ENCODE measurements around the gene PLEKHA1. TPM values are rescaled to one million over a fixed set of nuclear protein-coding genes. Genes with fewer than 3 reads are reported as not detected.

Gene PLEKHA1
- 10 to 100 TPM; 14.2 to 26.5 TPM for total RNA-seq

- no peaks in the 10 kb centered on the region for H3K9me3 ChIP-seq
- peak within 1 kb of the TSS; percentile 95 to 99 (median 98) for H3K27ac ChIP-seq
- intact Hi-C loops (cut with DNase I), result no loop called here
- peaks cover 32% of the 10 kb centered on the region for H3K4me1 ChIP-seq
- TF ChIP-seq POLR2A (IDR thresholded peaks at IDR 0.05) (peak; percentile 33 to 90 (median 42)), CTCF (IDR thresholded peaks at IDR 0.05) (peak in 1 of 7 experiments; percentile 1)
- no peaks in the 10 kb centered on the region for H3K27me3 ChIP-seq
- 0% methylated on average over 11 to 71 of the region's 71 CpGs for WGBS, 2 donors
- ATAC-seq (peak; percentile 94), DNase-seq (peak; percentile 96 to 97 (median 96))
- no peaks in the 10 kb centered on the region for H3K36me3 ChIP-seq (replicated peaks in 1 of 2; ENCODE audit: insufficient read depth in 1 of 2, low read depth in 2 of 2)
- H3K4me3 ChIP-seq, result peak within 1 kb of the TSS; percentile 47 to 83
Measured at GRCh38 chr10:122374237-122374858, at the start of gene PLEKHA1. TSS of gene PLEKHA1 (plus strand) at chr10:122374708. CDS start at chr10:122393201, 18,493 bp downstream.

- no peak overlapping the region for H3K27ac ChIP-seq
- no peaks in the 10 kb centered on the region for H3K27me3 ChIP-seq
- H3K9me3 ChIP-seq, result no peaks in the 10 kb centered on the region
- no peaks in the 10 kb centered on the region for H3K4me1 ChIP-seq
- intact Hi-C loops (cut with DNase I), result no loop called here
- DNase-seq (no peak), ATAC-seq (no peak)
- no peak overlapping the region for H3K4me3 ChIP-seq
- H3K36me3 ChIP-seq (replicated peaks in 1 of 2; ENCODE audit: insufficient read depth in 1 of 2, low read depth in 2 of 2), result no peaks in the 10 kb centered on the region
- 70 to 90% methylated on average over 2 of the region's 2 CpGs for WGBS, 2 donors
- TF ChIP-seq POLR2A (IDR thresholded peaks at IDR 0.05) (no peak), CTCF (IDR thresholded peaks at IDR 0.05) (no peak)
Measured at GRCh38 chr10:122325235-122325634, 49.3 kb upstream of the PLEKHA1 start.

- 85 to 86% methylated on average over 5 of the region's 5 CpGs for WGBS, 2 donors
- intact Hi-C loops (cut with DNase I), result no loop called here
- Histone ChIP-seq H3K27me3 (no peaks in the 10 kb centered on the region), H3K27ac (no peak overlapping the region), H3K4me1 (peaks cover 6% of the 10 kb centered on the region), H3K9me3 (no peaks in the 10 kb centered on the region), H3K36me3 (replicated peaks in 1 of 2; ENCODE audit: insufficient read depth in 1 of 2, low read depth in 2 of 2) (no peaks in the 10 kb centered on the region), H3K4me3 (no peak overlapping the region)
- ATAC-seq (no peak), DNase-seq (no peak)
- TF ChIP-seq CTCF (IDR thresholded peaks at IDR 0.05), result no peak
- no peak for TF ChIP-seq POLR2A (IDR thresholded peaks at IDR 0.05)
Measured at GRCh38 chr10:122326385-122326784, 48.1 kb upstream of the PLEKHA1 start.

- H3K4me3 ChIP-seq, result no peak overlapping the region
Measured at GRCh38 chr10:122326806-122327205, 47.7 kb upstream of the PLEKHA1 start.

More at GRCh38 chr10:122326806-122327205, 47.7 kb upstream of the PLEKHA1 start:
- DNase-seq, result no peak
- 79 to 93% methylated on average over 5 to 6 of the region's 6 CpGs for WGBS, 2 donors
- Histone ChIP-seq H3K27me3 (no peaks in the 10 kb centered on the region), H3K27ac (no peak overlapping the region), H3K4me1 (peaks cover 6% of the 10 kb centered on the region), H3K9me3 (no peaks in the 10 kb centered on the region), H3K36me3 (replicated peaks in 1 of 2; ENCODE audit: insufficient read depth in 1 of 2, low read depth in 2 of 2) (no peaks in the 10 kb centered on the region)
- intact Hi-C loops (cut with DNase I), result no loop called here
- no peak for ATAC-seq
- TF ChIP-seq POLR2A (IDR thresholded peaks at IDR 0.05) (no peak), CTCF (IDR thresholded peaks at IDR 0.05) (no peak)
